GM18498 (cell line): ENCODE results near the gene NFIA.

Source experiments
- ATAC-seq: cut with Tn5 transposase; IDR thresholded peaks from one replicate; pipeline ENCODE4 v1.9.1; 2021; ENCODE audit warnings: mild to moderate bottlenecking, moderate library complexity; ENCODE audit not compliant: unreplicated experiment

Gene NFIA

GRCh38 chr1:61149010-61149860 lies 66.9 kb downstream of the NFIA start:
- ATAC-seq: no peak

DNA sequence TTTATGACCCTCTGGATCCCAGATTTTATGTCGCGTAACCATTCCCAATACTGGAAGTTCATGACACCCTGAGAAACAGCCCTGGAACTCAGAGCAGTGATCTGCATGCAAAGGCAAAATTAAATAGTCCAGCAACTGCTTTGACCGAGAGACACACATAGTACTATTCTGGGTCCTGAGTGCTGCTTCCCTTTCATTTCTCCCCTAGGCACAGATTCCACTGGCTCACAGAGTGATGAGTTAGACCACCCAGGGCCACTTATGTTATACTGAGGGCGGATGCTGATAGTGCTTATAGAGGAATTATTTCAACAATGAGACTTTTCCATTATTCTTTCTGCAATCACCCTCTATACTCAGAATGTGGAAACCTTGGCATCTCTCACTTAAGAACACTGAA lies 69.2 kb downstream of the NFIA start:
- no peak for ATAC-seq

DNA sequence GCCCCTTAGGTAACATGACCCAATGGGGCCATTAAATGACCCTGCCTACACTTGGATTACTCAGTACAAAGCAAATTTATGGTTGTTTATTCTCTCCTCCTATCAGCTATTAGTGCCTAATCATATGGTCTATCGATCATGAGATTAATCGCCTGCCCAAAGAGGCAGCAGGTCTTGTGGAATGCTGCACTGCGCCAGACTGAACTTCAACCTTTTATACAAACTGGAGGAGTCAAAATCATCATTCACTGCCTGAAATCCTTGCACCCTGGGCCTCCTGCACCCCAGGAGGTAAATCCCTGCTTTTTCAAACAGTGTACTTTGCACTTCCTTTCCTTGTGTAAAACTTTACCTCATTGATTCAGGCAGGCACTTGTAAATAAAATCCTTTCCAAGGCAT lies 69.7 kb downstream of the NFIA start:
- ATAC-seq: no peak

DNA sequence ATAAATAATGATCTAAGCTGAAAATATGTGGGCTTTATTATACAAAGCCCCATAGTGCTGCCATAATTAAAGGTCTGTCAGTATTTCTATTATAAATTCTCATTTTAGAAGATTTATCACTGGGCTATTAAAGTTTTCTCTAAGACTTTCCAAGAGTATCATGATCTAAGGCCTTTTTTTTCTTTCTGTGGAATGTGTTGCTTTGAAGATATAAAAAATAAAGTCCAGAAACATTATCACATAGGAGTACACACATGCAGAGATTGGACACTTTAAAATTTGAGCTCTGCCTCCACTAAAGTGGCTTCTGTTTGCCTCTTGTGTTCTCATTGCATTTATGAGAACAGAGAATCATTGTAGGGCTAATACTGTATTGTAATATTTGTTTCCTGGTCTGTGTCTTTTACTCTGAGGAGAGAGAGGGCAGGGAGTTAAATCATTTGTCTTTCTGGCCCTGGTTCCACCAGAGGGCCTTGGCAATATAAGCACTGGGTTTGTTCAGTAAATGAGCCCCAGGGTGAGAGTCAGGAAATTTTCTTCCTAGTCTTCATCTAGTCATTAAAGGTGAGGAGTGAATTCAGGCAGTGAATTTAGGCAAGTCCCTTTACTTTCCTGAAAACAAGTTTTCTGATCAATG lies 70.2 kb downstream of the NFIA start:
- ATAC-seq: no peak

DNA sequence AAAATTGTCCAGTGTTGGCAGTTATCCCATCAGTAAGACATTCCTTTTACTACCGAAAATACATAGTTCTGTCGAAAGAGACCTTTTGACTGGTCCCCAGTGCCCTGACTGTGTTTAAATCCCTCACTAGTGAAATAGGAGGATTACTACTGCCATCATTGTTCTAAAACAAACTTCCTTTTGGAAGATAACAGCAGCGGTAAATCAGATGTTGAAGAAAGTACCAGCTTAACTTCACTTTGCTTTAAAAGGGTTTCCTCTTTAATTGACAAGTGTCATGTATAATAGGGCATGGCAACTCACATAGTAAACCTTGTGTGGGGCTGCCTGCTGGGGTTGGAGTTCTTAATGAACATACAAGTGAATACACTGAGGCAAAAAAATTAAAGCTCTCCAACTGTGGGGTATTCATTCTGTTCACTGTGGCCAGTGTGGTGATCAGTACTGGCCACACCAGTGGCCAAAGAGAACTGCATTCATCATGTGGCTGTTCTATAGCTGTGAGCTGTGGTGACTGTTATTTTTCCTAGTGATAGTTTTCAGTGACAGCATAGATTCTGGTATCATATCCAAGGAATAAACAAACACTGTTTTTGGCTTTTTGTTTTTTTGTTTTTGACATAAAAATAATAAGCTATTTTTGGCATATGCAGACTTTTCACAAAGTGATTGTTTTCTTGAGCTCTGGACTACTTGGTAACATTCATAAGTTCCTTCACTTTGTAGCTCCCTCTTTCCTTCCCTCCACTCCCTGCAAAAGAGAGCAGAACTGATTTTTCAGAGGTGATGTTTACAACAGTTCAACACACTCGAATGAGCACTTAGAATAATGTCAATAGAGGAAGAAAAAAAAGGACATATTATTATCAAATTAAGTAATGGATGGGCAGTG lies 74.5 kb downstream of the NFIA start:
- ATAC-seq: no peak

DNA sequence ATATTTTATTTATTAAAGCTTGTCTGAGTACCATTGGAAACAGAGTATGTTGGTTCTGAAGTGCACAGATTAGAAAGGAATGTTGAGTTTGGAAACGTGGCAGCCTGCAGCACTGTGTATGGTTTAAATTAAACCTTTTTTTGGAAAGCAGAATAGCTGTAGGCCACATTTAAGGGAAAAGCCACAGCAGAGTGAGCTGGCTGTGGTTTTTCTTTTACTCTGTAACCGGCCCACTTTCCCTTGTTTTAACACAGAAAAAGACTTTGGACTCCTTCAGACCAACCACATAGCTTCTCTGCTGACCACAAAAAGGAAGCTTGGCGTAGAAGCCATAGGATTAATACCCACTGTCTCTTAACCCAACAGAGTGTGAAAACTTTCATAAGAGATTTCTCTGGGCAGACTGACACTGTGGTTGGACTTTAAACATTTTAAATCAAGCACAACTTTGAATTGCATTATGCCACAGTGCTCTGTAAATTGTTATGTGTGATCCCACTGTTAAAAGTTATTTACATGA lies 75.2 kb downstream of the NFIA start:
- no peak for ATAC-seq

GRCh38 chr1:61158591-61158990 lies 76.2 kb downstream of the NFIA start:
- ATAC-seq: no peak

GRCh38 chr1:61160526-61160925 lies 78.2 kb downstream of the NFIA start:
- no peak for ATAC-seq

DNA sequence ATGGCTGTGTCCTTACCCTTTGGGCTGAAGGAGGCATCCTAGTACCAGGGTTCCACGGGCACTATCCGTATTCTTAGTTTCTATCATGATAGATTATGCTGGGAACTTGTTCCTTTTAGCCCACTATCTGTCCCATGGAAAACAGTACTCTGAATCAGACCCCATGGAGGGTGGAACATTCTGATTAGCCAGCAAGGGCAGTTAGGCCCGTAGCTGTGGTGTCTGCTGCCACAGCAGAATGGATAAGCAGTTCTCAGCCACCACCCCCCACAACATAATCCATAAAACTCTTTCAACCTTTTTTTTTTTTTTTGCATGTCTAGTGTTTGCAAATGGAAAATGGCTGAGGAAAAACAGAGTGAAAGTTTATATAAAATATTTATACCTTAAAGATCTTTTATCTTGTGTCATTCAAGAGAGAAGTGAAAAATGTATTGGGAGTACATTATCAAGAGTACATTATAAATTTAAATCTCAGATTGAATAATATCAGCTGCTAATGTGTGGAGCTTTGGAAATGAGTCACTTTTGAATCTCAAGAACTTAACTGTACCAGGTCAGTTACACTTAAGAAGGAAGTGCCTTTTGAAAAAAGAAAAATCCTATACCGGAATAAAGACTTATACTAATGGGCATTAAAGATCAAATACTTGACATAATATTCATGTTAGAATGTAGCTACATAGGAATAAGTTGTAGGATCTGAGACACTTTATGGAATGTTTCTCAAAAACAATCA lies 80.3 kb downstream of the NFIA start:
- no peak for ATAC-seq

GRCh38 chr1:61163355-61163754 lies 81.0 kb downstream of the NFIA start:
- ATAC-seq: no peak

GRCh38 chr1:61165402-61165801 lies 83.0 kb downstream of the NFIA start:
- ATAC-seq: no peak

DNA sequence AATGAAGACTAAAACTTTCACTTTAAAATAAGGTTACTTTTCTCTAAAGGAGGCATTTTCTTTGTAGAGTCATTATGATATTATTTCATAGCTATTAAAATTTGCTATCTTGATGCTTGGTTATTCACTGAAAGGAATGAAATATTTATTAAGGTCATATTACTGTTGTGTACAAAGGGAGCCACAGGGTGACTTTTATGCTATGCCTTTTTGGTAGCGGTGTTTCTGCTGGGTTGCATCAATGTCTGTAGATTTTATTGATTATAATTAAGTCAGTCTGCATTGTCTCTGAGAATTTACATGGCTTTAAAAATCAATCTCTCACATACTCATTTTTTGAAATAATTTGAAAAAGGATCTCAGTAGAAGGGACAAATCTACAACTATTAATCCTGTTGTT lies 84.9 kb downstream of the NFIA start:
- ATAC-seq: no peak

- ATAC-seq: no peak
Observed at GRCh38 chr1:61169045-61169444, 86.7 kb downstream of the NFIA start.

GRCh38 chr1:61169634-61170033 lies 87.3 kb downstream of the NFIA start:
- ATAC-seq: no peak

- ATAC-seq: no peak
Observed at GRCh38 chr1:61170328-61171238, 88.2 kb downstream of the NFIA start.

DNA sequence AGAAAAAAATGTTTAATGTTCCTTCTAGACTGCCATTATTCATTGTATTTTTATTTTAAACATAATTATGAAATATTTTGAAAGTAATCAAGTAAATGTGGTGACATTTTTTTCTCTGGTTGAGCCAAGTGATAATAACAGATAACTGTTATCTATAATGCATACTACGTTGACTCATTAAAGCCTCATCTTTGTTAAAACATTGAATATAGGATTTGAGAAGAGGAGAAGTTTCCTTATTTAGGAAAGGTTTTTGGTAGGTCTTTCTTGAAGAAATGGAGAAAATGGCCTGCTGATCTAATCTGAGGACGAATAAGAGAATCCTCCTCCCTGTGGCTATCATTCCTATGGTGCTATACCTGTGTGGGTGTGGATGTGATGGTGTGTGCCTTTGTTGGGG lies 89.0 kb downstream of the NFIA start:
- ATAC-seq: no peak

DNA sequence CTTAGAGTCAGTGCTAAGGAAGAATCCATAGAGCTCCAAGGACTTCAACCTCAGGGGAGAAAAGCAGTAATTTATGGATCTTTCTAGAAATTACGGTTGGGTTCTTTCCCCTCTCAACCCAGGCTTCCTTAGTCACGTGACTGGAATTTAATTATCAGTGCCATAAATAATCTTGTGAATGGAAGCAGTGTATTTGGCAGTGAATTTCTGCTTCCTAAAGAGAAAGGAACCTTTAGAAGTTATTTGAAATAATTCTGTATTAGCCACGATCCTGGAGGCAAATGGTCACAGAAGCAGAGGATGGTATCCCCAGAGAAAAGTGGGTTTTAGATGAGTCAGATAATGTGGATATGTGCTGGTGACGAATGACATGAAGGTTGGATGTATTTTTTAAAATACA lies 89.6 kb downstream of the NFIA start:
- ATAC-seq: no peak

- ATAC-seq: no peak
Observed at GRCh38 chr1:61173118-61173517, 90.8 kb downstream of the NFIA start.

DNA sequence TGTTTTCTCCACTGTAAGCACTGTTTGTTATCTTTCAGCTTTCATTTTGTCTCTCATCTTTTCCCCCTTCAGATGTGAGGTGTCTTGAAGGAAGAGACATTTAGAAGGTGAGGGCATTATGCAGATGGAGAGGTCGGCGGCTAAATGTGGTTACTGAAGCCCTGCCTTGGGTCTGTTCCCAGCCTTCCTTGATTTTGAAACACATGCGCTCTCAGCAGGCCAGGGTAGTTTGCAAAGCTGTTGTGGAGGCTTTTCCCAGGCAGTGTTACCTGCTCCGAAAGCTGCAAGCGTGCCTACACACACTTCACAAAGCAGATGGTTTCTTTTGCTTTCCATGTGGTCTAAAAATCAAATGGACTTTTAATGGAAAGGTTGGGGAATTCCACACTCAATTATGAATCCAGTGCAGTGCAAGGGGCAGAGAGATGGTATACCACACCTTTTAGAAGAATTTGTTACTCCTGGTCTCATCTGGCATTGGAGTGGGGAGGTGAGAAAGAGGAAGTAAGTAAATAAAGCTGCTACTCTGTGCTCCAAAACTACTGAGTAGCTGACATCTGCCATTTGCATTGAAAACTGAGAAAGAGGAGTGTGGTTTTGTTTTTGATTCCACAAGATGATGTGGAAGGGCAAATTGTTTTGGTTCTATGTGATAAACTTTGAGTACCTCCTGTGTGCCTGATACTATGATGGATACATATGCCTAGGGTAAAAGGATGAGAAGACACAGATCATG lies 91.9 kb downstream of the NFIA start:
- no peak for ATAC-seq
